Stimulated activated CD8-positive, alpha-beta memory T cell treated with anti-CD3 and anti-CD28 coated beads, Interleukin-2, amount 100 ng/mL, for 48 hours (primary cell): ENCODE data around the gene GLIS2.
A peak's percentile ranks its signal among the peaks of the same experiment; 100 is the strongest.

Experiments
- DNase-seq, 2 donors: peaks; one replicate each; pipeline ENCODE4 v3.0.0-alpha.2; 2020; ENCODE audit warnings: low read depth in 2 of 2

The GLIS2 gene

DNA sequence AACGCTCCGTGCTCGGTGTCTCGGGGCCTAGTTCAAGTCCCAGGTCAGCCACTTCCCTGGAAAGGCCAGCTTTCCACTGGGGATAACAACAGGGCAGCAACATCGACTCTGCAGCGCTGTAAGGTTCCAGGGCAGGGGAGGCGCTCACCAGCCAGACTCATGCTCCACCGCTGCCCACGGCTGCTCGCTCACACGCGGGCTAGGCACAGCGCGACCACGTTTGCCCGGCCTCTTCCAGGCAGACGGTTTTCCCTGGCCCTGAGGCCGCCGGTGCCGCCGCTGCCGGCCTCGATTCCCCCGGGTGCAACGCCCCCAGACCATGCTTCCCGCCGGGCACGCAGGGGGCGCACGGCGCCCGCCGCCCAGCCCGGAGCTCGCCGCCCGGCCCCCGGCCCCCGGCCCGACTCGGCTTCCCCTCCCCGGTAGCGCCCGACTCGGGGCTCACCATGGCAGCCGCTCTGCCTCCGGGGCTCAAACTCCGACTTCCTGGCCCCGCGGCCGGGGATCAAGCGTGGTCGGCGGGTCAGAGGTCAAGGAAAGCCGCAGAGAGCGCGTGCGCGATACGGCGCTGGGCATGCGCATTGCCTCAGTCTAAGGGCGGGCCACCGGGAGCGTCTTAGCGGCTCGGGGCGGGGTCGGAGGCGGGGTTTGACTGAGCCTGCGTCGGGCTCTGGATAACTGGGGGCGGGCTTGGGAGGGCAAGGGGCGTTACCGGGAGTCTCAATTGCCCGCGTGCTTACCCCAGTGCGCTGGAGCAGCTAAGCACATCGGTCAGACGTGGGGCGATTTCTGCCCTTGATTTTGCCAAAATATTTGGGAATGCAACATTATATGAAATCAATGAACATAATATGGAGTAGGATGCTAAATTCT, 35.2 kb downstream of the GLIS2 start, which contains the start of gene PAM16:
Gene PAM16, minus strand, starts transcription at position 535 of the 873 bp plus-strand sequence. Its CDS starts 87 bp downstream, at position 448.
- DNase-seq = peak; percentile 99 to 100

DNA sequence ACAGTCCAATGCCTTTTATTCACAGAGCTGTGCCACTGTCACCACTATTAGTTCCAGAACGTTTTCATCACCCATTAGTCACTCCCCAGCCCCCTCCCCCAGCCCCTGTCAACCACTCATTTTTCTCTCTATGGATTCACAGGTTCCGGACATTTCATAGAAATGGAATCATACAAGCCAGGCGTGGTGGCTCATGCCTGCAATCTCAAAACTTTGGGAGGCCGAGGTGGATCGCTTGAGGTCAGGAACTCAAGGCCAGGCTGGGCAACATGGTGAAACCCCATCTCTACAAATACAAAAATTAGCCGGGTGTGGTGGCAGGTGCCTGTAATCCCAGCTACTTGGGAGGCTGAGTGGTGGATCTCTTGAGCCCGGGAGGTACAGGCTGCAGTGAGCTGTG, 36.0 kb downstream of the GLIS2 start:
- DNase-seq = no peak

DNA sequence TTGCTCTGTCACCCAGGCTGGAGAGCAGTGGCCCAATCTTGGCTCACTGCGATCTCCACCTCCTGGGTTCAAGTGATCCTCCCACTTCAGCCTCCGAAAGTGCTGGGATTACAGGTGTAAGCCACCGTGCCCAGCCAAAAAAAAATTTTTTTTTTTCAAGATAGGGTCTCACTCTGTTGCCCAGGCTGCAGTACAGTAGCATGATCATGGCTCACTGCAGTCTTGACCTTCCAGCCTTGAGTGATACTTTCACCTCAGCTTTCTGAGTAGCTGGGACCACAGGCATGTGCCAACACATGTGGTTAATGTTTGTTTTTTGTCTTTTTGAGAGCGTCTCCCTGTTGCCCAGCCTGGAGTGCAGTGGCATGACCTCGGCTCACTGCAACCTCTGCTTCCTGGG, 37.0 kb downstream of the GLIS2 start:
- DNase-seq = no peak

DNA sequence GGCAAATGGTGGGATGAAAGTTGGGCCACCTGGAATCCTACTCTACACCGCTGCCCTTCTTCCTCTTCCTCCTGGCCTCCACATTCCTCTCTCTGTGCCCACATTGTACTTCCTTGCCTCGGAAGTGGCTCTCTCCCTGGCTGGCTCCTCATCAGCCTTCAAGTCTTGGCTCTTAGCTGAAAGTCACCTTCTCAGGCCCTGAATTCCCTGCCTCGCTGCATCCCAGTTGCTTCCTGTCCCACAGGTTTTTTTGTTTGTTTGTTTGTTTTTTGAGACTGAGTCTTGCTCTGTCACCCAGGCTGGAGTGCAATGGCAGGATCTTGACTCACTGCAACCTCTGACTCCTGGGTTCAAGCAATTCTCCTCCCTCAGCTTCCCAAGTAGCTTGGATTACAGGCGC, 37.8 kb downstream of the GLIS2 start:
- no peak for DNase-seq

DNA sequence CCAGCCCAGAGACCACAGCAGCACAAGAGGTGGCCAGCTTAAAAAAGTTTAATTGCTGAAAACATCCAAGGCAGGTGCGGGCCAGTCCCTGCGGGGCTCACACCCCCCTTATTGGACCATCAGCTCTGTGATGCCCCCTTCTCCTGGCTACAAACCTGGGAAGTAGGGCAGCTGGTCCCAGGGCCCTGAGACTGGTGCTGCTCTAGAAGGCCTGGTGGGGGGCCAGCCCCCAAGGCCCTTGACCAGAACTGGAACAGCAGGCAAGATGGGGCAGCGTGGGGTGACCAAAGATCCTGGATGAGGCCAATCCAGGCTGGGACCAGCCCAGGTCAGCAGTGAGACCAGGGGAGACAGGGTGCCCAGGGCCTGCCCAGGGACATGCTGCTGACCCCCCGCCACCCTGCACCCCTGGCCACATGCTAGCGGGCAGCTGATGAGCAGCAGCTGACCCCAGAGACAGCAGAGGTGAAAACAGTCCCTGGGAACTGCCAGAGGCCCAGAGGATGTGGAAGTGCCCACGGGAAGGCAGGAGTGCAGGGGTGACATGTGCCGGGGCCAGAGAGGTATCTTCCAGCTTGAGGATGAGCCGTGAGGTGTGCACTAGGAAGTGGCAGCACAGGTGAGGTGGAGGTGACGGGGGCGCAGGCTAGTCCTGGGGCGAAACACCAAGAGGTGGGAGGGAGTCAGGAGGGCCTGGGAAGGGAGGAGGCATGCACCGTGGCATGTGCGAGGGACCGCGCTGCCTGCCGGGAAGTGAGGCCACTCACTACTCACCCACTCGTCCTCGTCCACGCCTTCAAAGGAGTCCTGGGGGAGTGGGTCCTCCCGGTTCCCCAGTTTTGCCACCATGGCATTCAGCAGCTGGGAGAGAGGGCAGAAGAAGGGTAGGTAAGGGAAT, 38.9 kb downstream of the GLIS2 start:
- DNase-seq = no peak

DNA sequence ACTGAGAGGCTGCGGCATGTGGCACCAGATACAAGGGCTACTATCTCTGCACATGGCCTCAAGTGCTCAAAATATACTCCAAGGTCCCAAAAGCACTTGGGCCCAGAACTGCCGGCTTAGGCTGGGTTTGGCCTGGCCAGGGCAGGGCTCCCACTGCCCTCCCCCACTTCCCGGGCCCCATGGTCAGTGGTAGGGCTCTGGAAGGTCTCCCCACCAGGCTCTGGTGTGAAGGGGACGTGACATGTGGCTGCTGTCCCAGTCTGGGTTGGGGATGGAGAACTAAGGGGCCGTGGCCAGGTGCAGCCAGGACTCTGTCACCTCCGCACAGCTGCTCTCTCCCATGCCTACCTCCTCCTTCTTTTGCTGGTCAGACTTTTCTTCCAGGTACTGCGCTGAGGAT, 41.0 kb downstream of the GLIS2 start:
- DNase-seq = no peak

DNA sequence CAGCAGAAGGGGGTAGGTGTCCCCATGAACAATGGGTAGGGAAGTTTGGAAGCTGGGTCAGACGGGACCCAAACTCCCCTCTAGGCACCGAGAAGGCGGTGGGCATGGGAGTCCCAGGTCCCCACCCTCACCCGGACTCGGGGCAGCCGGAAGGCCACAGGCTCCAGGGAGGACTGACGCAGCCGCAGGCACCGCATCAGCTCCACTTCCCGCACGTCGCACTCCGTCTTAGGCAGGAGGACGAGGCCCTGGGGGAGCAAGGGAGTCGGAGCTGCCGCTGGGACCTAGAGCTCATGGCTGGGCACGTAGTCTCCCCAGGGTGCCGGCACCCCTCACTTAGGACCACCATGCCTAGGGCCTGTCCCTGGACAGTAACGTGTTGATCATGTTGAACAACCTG, 42.4 kb downstream of the GLIS2 start:
- DNase-seq = no peak

DNA sequence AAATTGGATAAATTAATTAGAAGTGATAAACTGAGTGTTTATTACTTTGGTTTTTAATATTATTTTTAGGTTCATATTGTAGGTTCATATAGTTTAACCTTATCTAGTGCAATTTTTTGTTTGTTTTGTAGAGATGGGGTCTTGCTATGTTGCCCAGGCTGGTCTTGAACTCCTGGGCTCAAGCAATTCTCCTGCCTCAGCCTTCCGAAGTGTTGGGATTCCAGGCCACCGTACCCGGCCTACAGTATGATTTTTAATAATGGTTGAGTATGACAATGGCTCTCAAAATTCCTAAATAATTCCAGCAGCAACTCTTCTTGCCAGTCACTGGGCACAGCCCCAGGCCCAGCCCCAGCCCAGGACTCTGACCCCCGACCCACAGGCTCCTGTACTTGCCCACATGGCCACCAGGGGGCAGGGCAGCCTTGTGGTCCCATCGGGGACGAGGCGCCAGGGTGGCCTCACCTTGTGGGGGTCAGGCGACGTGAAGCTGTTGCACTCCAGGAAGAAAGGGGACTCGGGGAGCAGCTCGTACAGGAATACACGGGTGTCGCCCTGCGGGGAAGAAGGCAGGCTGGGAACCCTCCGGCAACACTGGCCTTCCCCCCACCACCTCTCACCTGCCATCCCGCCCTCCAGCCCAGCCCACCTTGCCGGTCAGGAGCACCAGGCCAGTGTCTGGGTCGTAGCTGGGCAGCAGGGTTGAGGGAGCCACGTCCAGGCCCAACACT, 43.1 kb downstream of the GLIS2 start:
- peak; percentile 56 to 67 for DNase-seq

DNA sequence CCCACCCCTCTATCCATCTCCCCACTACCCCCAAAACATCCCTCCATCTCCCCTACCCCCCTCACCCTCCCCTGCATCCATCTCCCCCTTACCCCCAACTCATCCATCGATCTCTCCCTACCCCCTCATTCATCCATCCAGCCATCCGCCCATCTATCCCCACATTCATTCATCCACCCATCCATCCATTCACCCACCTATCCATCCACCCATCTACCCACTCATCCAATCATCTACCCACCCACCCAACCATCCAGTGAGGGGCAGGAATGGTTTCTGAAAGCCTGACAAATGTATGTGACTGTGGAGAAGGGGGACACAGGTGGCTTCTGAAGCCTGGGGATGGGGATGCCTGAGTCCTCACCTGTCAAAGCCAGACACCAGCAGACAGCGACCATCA, 44.0 kb downstream of the GLIS2 start:
- DNase-seq = no peak

DNA sequence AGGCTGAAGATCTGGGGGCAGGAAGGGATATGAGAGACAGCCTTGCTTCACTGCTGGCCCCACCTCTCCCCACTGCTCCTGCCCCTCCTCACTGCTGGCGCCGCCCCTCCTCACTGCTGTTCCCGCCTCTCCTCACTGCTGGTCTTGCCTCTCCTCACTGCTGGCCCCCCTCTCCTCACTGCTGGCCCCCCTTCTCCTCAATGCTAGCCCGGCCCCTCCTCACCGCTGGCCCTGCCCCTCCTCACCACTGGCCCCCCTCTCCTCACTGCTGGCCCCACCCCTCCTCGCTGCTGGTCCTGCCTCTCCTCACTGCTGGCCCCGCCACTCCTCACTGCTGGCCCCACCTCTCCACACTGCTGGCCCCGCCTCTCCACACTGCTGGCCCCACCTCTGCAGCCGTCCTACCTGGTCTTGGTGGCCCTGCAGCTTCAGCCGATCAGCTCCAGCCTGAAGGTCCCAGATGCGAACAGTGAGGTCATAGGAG, 44.7 kb downstream of the GLIS2 start:
- no peak for DNase-seq

DNA sequence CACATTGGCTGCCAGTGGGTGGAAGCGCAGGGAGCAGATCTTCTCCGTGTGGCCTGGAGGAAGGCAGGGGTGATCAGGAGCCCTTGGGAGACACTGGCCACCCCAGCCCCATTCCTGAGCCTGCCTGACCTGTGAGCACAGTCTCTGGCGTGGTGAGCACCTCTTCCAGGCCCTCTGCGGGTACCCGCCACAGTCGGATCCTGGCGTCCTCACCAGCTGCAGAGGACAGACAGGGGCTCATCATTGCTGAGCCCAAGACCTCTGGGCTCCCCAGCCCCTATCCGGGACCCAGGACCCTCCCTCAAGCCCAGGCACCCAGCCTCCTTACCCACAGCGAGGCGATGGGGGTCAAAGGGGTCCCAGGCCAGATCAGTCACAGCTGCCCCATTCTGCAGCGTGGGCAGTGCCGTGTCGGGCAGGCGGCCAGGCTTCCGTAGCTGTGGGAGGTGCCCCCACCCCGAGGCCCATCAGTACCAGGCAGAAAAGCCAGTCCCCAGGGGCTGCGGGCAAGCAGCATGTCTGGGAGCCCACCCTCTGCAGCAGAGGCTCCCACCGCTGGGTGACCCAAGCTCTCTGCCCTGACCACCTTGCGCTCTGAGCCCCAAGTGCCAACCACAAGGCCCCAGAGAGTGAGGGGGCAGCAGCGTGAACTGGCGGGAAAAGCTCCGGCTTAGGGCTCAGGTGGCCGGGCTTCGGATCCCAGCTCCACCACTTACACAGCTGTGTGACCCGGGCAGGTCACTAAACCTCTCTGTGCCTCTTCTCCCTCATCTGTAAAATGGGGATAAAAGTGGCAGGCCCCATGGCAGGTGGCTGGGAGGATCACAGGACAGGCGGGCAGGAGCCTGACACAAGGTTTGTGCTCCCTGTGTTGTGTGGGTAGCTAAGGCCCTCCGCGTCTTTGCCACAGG, 45.4 kb downstream of the GLIS2 start:
- no peak for DNase-seq

DNA sequence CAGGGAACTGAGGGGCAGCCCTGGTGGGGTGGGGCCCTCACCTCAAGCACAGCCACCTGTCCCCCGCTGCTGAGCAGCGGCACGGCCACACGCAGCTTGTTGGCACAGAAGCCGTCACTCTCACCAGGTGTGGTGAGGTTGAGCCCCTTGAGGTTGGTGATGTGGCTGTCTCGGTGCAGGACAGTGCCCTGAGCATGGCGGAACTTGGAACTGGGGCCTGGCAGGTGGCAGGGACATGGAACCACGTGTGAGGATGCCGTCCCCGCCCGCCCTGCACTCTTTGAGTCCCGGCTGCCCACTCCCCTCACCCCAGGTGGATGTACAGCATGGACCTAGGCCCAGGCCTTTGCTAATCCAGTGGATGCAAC, 46.1 kb downstream of the GLIS2 start:
- no peak for DNase-seq

DNA sequence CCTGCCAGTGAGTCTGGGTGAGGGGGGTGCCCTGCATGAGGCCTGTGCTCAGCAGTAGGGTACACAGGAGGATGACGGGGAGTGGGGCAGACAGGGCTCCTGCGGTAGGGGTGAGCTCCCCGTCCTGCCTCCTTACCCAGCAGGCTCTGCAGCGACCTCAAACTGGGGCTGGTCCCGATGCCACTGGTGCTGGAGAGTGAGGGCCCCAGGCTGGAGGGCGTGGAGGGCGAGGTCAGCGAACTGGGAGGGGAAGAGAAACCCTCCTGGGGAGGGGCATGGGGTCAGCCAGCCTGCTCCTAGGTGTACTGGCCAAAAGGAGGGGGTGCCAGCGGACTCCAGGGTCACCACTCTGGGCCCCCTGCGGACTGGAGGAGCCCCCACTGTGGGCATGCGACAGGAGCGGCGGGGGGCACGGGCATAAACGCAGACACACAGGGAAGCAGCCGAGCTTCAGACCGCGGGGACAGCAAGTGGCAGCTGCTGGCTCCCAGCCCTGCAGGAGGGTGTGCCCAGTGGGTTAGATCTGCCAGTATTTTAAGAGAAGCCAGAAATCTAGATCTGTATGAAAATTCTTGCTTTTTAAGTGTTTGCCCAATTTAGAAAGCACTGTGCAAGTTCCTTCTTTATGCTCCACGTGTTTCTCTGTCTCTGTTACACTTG, 46.7 kb downstream of the GLIS2 start:
- DNase-seq = no peak

DNA sequence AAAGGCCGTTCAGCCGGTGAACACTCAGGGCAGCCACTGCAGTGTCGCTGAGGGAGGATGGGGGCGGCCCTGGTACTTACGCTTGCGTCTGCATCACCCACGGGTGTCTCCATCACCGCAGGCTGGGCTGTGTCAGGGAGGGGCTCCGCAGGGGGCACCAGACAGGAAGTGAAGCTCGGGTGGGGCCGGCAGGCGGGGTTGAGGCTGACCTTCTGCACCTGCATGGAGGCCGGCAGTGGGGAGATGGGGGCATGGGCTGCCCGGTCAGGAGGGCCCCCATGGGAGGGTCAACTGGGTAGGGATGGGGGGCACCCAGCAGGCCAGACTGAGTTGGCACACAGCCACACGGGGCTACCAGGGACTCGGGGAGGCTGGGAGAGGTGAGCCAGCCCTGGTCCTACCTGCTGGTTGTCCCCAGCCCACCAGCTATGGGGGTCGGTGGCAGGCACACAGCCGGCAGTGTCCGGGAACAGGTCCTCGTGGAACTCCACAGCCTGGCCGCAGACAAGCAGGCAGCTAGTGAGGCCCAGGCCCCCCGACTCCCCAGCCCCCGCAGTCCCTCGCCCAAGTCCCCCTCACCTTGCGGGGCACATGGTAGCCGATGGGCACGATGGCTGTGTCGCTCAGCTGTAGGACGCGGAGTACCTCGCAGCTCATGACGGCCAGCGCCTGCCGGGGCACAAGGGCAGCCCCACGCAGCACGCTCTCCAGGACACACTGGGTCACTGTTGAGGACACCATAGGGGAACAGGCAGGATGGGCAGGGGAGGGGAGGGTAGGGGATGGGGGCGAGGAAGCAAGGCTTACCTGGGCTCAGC, 48.5 kb downstream of the GLIS2 start:
- no peak for DNase-seq

DNA sequence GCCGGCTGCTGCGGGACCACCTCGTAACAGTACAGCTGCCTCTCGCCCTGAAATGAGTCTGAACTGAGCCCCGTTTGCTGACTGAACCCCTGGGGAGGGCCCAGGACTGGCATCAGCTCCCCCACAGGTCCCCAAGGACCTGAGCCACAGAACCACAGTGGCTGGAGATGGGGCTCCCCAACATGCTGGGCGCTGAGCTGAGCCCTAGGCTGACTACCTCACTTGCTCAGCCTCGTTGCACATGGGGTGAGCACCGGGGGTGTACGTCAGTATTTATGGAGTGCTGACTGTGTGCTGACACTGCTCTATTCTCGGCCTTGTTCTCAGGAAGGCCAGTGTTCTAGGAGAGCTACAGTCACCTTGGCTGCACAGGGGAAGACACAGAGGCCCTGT, 49.1 kb downstream of the GLIS2 start:
- DNase-seq = no peak

DNA sequence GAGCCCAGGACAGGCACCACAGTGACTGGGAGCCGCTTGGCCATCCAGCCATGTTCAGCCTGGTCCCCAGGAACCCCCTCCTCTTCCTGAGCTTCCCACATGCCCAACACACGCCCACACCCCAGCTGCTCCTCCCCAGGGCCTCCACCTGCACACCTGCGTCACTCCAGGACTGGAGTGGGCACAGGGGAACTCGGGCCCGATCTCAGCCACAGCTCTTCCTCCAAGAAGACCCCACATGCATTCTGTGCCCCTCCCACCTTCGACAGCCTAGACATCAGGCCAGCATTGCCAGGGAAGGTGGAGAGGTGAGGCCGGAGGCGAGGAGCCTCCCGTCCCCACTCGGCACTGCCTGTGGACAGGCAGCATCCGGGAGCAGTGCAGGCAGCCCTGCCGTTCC, 49.7 kb downstream of the GLIS2 start:
- DNase-seq = no peak

DNA sequence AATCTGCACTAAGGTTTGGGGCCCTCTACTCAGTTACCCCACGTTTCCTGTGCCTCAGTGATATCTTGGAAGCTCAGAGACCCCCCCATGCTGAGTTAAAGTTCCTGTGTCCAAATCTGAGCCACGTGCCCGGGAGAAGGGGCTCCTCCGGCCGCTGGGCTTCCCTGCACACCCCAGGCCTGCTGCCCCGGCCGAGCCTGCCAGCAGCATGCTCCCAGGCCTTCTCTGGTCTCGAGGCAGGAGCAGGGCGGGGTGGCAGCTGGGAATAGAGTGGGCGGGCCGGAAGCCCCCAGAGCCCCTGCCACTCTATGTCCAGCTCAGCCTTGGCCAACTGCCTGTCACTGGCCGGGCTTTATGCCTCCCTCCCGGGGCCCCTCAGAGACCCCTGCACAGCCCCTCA, 50.1 kb downstream of the GLIS2 start:
- DNase-seq = no peak

DNA sequence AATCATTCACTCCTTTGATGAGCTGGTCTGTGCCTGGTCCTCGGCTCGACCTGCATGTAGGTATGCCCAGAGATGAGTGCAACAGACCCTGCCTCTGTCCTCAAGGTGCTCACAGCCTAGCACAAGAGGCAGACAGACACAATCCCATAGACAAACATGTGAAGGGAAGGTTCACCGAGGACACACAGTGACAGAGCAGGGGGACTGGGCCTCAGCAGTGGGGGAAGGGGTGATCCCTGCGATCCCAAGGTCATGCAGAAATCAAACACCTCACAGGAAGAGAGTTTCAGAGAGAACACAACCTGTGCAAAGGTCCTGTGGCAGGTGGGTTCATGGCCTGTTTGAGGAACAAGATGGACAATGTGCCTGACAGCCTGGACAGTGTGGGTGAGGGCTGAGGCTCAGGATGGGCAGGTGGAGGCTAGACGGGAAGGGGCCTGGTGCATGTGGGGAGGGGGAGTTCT, 51.6 kb downstream of the GLIS2 start:
- DNase-seq = no peak

DNA sequence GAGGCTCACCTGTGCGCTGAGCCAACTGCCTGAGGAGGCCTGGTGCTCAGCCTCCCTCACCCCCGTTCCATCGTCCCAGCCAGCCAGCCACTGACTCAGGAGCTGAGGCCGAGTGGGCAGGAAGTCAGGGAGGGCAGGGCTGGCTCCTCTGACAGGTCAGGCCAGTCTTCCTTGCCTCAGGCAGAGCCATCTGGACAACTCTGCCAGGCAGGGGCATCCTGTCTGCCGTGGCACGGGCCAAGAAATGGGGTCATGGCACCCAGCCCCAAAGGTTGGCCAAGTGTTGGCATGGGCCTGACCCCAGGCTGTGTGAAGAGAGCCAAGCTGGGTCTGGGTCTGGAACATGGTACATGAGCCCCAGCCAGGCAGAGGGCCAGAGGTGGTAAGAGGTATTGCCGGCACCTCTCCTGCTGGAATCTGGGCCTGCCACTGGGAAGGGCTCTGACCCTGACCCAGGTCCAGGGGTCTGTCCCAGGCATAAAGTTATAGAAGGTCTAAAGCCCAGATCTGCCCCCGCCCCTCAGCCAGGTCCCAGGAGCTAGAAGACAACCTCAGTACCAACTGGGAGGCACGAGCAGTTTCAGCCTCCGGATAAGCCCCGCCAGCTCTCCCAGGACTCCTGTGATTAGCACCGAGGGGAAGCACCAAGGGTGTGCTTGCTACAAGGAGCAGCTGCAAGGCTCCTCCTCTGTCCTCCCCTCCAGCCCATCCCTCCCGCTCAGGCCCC, 53.3 kb downstream of the GLIS2 start:
- no peak for DNase-seq
